Gastrocnemius medialis (tissue), 4 donors: ENCODE results near the gene IKZF2.

ENCODE experiments used
- CTCF ChIP-seq, 5 experiments: fragments of 450-650 bp in 3 of 5; fragments of 200-600 bp in 2 of 5; sonication (generic) in 2 of 5; IDR thresholded peaks in 4 of 5; conservative IDR thresholded peaks in 1 of 5; 1 replicate in 4 of 5; 2 replicates in 1 of 5; pipeline ENCODE4 v1.5.1; 2016 to 2019; ENCODE audit warnings: antibody characterized with exemption in 5 of 5, mild to moderate bottlenecking in 3 of 5, moderate library complexity in 3 of 5
- POLR2A ChIP-seq, 2 donors: fragments of 450-650 bp; IDR thresholded peaks; one replicate each; pipeline ENCODE4 v1.6.1; 2017; ENCODE audit warnings: antibody characterized with exemption in 2 of 2, mild to moderate bottlenecking in 2 of 2, moderate library complexity in 2 of 2

- TF ChIP-seq CTCF (IDR thresholded peaks at IDR 0.05 in 4 of 5, conservative IDR thresholded peaks at IDR 0.05 in 1 of 5) (no peak), POLR2A (IDR thresholded peaks at IDR 0.05) (no peak)
Observed at GRCh38 chr2:212991120-212991519, 160.3 kb downstream of the IKZF2 start.
